CD1c-positive myeloid dendritic cell (primary cell): ENCODE data around the gene RHOA.

Source experiments
- DNase-seq: peaks from one replicate; pipeline ENCODE4 v3.0.0-alpha.2; 2016; ENCODE audit errors: extremely low spot score

Gene RHOA

DNA sequence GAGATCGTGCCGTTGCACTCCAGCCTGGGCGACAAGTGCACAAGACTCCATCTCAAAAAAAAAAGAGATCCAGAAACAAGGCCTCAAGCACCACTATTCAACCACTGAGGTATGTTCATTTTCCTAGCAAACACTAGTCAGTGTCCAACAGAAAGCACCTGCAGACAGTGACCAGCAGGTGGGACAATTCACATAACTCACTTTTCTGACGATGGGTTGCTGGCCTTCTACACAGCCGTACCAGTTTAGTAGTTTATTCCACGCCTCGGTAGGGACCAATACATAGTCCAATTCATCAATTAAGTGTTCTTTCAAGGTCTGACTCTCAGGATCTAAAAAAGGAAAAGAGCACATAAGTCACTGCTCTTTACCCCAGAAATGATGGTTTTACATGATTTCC lies 84.3 kb downstream of the RHOA start:
- DNase-seq, result peak; percentile 33

DNA sequence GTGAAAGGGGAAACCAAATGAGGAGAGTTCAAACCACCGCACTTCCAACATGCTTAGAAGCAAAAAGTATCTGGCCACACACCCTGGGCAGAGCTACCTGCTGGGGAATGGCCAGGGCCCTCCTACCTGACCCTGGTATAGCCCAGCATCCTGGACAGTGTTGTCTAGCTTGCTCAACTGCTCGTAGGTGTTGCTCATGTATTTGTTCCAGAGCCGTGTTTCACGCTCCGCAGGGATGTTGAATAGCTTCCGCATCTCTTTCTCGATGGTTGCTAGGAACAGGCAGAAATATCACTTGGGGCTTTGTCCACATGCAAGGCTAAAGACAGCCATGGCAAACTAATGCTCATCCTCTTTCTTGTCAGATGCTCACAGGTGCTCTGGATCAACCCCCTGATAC lies 87.0 kb downstream of the RHOA start:
- no peak for DNase-seq

DNA sequence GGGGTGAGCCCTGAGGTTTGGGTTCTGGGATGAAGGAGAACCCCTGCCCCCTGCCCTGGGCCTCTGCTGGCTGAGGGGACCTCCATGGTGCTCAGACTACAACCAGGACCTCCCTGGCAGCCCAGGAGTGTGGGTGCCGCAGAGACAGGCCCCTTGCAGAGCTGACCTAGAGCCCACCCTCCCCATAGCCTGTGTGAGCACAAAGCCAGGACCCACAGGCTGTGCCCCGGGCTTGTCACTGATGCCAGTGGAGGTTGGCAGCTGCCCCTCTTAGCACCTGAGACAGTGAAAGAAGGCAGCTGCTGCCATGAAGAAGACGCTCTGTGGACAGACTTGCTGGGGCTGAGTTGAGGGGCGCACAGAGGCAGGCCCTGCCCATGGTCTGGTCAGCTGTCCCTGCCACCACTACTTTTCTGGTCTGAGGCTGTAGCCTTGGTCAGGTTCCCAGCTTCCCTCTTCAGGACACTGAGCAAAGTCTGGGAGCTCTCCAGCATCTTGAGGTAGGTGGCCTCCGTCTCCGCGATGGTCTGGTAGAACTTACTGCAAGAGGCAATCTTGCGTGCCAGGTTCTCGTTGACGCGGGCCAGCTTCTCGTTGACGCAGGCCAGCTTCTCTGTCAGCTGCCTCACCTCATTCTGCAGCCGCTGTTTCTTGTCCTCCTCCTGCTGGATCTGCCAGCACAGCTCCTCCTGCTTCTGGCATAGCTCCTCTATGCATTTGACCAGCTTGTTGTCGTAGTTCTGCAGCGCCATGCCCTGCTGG lies 94.9 kb downstream of the RHOA start:
- no peak for DNase-seq

DNA sequence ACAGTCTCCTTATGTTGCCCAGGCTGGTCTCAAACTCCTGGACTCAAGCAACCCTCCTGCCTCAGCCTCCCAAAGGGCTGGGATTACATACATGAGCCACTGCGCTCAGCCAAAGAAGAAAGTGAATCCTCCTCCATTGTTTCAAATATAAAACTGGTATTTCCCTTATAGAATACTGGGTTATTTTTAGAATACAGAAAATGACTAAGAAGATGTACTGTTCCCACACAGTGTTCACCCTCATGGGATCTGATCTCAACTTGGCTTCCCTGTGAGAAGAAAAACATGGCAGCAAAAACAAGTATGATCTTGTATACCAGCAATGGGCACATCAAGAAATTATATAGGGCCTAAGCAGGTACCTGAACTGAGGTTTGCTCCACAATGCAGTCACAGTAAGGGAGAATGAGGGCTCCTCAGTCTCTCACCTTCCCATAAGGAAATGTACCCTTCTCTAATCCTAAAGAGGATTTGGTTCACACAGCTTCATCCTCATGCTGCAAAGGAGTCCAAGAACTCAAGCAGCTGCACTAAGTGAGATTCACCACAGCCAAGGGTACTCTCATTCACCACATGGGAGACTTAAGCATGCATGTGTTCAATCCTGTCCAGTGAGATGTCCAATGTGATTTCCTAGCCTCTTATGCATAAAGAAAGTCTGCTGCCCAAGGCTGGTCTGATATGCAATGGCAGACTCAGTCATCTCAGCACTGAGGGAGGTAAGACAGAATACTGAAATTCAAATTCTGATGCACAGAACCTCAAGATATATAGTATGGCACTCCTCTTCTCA lies 97.7 kb downstream of the RHOA start:
- DNase-seq, result no peak

DNA sequence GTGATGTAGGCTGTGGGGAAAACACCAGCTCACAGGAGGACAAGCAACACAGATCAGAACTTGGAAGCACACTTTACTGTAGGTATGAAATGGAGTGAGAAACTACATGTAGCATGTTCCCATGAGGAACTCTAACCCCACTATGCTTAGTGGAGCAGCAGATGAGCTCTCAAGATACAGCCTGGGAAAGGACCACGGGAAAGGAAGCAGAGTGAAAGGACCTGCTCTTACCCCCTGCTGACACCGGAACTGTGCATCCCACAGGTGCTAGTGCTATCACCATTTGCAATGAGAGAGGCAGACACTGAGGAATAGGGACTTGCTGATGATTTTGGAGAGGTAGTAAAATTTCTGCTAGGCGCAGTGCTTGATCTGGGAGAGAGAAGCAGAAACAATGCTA lies 100.5 kb downstream of the RHOA start:
- no peak for DNase-seq

DNA sequence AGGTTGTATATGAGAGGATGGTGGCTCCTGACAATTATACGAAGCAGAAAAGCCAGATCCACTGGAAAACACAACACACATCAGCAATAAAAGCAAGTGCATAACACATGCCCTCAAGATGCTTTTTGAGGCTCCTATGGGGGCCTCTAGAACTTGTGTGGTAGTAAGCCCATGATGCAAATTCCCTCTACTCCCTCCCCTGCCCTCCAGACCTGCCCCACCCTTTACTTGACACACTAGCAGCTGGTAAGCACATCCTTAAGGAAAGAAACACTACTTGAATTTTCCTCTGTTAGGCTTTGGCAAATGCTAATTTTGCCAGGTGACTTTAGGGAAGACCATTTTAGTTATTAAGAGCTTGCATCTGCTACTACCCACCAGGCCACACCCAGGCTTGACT lies 101.1 kb downstream of the RHOA start:
- DNase-seq, result no peak
